ENCODE data around the gene CRBN.

DNA sequence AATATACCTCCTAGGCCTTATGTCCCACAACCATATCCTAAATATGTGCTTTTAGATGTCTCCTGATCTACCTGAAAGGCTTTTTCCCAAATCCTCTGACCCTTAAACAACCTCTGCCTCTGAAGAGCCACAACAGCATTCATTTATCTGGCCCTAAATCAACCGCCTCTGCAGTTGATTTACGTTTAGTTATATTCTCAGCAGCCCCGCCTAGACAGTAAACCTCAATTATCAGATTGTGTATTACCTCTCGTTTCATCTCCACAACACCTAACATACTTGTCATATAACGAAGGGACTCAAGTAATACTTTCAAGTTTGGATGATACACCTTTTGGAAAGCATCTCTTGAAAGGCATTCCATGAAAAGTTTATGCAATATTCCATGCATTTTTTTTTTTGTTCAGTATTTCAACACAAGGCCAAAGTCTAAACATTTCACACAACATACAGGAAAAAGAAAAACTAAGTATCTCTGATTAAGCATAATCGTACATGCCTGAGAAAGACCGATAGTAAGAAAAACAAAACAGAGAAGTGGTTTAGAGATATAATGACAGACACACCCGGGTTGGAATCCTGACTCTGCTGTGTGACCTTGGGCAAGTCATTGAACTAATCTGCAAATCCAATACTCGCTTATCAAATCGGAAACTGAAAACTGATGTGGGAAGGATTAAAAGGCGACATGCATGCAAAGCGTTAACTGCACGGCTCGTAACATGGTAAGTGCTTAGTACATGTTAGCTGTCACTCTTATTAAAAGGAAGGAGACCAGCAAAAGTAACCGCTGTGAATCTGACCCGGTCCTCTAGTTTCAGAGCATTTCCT is 778 bp downstream of the CRBN start:
- TF ChIP-seq ZNF274 (IDR thresholded peaks at IDR 0.05; ENCODE audit: low read depth, low read length): no peak
- no peak for TF ChIP-seq YY1 (IDR thresholded peaks at IDR 0.05; ENCODE audit: insufficient read depth, insufficient read length)

Measured in NT2/D1 (cell line).